Caco-2 (cell line): ENCODE measurements around the gene CRABP2. TPM values are rescaled to one million over a fixed set of nuclear protein-coding genes. Genes with fewer than 3 reads are reported as not detected.

Source experiments
- BruUV-seq: library from RNA; stranded (reverse); fragments of 400-500 nt; replicated peaks from 2 replicates; lab custom pipeline; 2021; lab: Mats Ljungman, UMichigan
- CTCF ChIA-PET: fragments of 300-600 bp; sonication (Branson Sonifier 250); formaldehyde crosslinking; loops from one replicate; lab custom pipeline; 2022; ENCODE audit warnings: antibody characterized with exemption; lab: Charles Lee
- POLR2A ChIA-PET: fragments of 300-600 bp; sonication (Branson Sonifier 250); formaldehyde crosslinking; loops from one replicate; lab custom pipeline; 2022; ENCODE audit warnings: antibody characterized with exemption; lab: Charles Lee
- DNase-seq, 2 experiments: peaks; one replicate each; pipeline versions ENCODE4 v3.0.0 to v3.0.0-alpha.2; 2020 to 2022
- H3K27me3 ChIP-seq: replicated peaks from 2 replicates; pipeline ENCODE4 v1.6.0; 2011; ENCODE audit warnings: low read length; ENCODE audit not compliant: control insufficient read depth, insufficient read depth
- H3K36me3 ChIP-seq: 2 replicates; pipeline ENCODE4 v1.5.1; 2011; ENCODE audit warnings: low read length; ENCODE audit not compliant: control insufficient read depth, insufficient read depth
- H3K4me1 ChIP-seq: fragments of 250-450 bp; sonication (Bioruptor Pico); 2 replicates; pipeline ENCODE4 v1.5.1; 2020; ENCODE audit warnings: mild to moderate bottlenecking
- H3K4me3 ChIP-seq: 2 replicates; pipeline ENCODE4 v1.5.1; 2011; ENCODE audit warnings: low read depth, mild to moderate bottlenecking, control low read depth, low read length
- H3K9me3 ChIP-seq: fragments of 250-450 bp; sonication (Bioruptor Pico); 2 replicates; pipeline ENCODE4 v1.5.1; 2020; ENCODE audit warnings: mild to moderate bottlenecking, moderate library complexity
- H3K27ac Mint-ChIP-seq: one replicate; pipeline ENCODE4 v1.8.0; 2022; ENCODE audit warnings: mixed read lengths; ENCODE audit not compliant: unreplicated experiment
- H3K27me3 Mint-ChIP-seq: one replicate; pipeline ENCODE4 v1.8.0; 2022; ENCODE audit warnings: mixed read lengths; ENCODE audit not compliant: insufficient read depth, unreplicated experiment
- H3K36me3 Mint-ChIP-seq: one replicate; pipeline ENCODE4 v1.8.0; 2022; ENCODE audit warnings: mild to moderate bottlenecking, mixed read lengths; ENCODE audit not compliant: insufficient read depth, unreplicated experiment
- H3K4me1 Mint-ChIP-seq: one replicate; pipeline ENCODE4 v1.8.0; 2022; ENCODE audit warnings: low read depth, mixed read lengths; ENCODE audit not compliant: unreplicated experiment
- H3K4me3 Mint-ChIP-seq: one replicate; pipeline ENCODE4 v1.8.0; 2022; ENCODE audit warnings: mild to moderate bottlenecking, moderate library complexity, mixed read lengths; ENCODE audit not compliant: unreplicated experiment
- H3K9me3 Mint-ChIP-seq: one replicate; pipeline ENCODE4 v1.8.0; 2022; ENCODE audit warnings: mixed read lengths; ENCODE audit not compliant: unreplicated experiment
- intact Hi-C: fragments of 100-400 bp; cut with micrococcal nuclease; formaldehyde crosslinking; loops from one replicate; pipeline ENCODE4 v1.10.0; 2022; ENCODE audit not compliant: unreplicated experiment
- total RNA-seq: library from RNA; stranded (reverse); gene quantifications from 2 replicates; pipeline ENCODE4 v1.2.3, GENCODE V29; 2022
- TF ChIP-seq, protein P1 (sequence below), 2 experiments: fragments of 200-600 bp in 1 of 2; IDR thresholded peaks; 1 replicate in 1 of 2; 2 replicates in 1 of 2; pipeline versions ENCODE4 v1.5.1 to v1.8.0; 2011 to 2022; ENCODE audit warnings: antibody characterized with exemption in 1 of 2, control low read depth in 1 of 2, inconsistent platforms in 1 of 2, low read depth in 1 of 2, low read length in 1 of 2, mild to moderate bottlenecking in 1 of 2, moderate library complexity in 1 of 2; ENCODE audit not compliant: insufficient read depth in 1 of 2, severe bottlenecking in 1 of 2, unreplicated experiment in 1 of 2

The CRABP2 gene
- total RNA-seq, 1 experiment from 2014 or later, result 27.1 TPM

DNA sequence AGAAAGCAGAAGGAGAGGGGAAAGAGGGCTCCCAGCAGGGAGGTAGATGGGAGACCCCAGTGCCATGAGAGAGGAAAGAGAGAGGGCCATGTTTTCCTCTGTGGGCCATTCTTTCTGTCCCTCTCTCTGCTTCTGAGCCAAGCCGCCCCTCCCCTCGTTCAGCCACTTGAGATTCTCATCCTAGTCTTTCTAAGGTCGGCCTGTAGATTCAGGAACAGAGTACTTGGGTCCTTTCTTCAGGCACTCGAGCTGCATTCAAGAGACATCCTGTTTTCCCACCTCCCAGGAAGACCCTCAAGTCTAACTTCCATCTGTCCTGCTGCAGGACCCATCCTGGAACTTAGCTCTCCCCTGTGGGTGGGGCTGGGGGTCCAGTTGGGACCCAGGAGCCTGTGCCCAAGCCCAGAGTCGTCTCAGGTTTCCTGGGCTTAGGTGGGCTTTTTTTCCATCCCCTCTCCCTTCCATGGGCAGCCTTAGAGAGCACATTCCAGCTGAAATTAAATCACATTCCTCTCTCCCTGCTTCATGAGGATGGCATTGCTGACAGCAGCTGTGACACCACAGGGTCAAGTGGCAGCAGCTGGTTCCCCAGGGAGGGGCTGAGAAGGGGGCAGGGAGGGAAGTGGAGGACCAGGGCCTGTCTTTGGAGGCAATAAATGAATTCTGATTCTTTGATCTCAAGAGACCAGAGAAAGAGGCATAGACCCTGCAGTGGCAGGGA lies 41.2 kb downstream of the CRABP2 start:
- Histone ChIP-seq H3K4me1 (peaks cover 71% of the 10 kb centered on the region), H3K4me3 (no peak overlapping the region), H3K9me3 (no peaks in the 10 kb centered on the region), H3K36me3 (no peaks in the 10 kb centered on the region), H3K27me3 (no peaks in the 10 kb centered on the region)
- no peak overlapping the region for H3K4me3 Mint-ChIP-seq
- H3K9me3 Mint-ChIP-seq, result no peaks in the 10 kb centered on the region
- peaks cover 4% of the 10 kb centered on the region for H3K36me3 Mint-ChIP-seq
- TF ChIP-seq, protein P1, sequence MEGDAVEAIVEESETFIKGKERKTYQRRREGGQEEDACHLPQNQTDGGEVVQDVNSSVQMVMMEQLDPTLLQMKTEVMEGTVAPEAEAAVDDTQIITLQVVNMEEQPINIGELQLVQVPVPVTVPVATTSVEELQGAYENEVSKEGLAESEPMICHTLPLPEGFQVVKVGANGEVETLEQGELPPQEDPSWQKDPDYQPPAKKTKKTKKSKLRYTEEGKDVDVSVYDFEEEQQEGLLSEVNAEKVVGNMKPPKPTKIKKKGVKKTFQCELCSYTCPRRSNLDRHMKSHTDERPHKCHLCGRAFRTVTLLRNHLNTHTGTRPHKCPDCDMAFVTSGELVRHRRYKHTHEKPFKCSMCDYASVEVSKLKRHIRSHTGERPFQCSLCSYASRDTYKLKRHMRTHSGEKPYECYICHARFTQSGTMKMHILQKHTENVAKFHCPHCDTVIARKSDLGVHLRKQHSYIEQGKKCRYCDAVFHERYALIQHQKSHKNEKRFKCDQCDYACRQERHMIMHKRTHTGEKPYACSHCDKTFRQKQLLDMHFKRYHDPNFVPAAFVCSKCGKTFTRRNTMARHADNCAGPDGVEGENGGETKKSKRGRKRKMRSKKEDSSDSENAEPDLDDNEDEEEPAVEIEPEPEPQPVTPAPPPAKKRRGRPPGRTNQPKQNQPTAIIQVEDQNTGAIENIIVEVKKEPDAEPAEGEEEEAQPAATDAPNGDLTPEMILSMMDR (IDR thresholded peaks at IDR 0.05; ENCODE audit: insufficient read depth in 1 of 2, low read depth in 1 of 2, low read length in 1 of 2, severe bottlenecking in 1 of 2, unreplicated experiment in 1 of 2), result no peak
- POLR2A ChIA-PET, result interaction anchor here (0.7 to 1.4 kb wide), 2 partner anchors 12 to 39 kb away, joined by 3 to 19 read pairs; partner anchors contain the start of gene NES
- no TSS peak for BruUV-seq
- peak overlapping the region; percentile 89 for H3K27ac Mint-ChIP-seq
- peaks cover 67% of the 10 kb centered on the region for H3K4me1 Mint-ChIP-seq
- DNase-seq, result no peak
- intact Hi-C loops, result no loop called here
- CTCF ChIA-PET, result interaction anchor here (1.1 to 2.2 kb wide), 4 partner anchors 13 to 62 kb away, joined by 3 to 24 read pairs (median 7); partner anchors contain the start of gene NES
- H3K27me3 Mint-ChIP-seq, result no peaks in the 10 kb centered on the region

DNA sequence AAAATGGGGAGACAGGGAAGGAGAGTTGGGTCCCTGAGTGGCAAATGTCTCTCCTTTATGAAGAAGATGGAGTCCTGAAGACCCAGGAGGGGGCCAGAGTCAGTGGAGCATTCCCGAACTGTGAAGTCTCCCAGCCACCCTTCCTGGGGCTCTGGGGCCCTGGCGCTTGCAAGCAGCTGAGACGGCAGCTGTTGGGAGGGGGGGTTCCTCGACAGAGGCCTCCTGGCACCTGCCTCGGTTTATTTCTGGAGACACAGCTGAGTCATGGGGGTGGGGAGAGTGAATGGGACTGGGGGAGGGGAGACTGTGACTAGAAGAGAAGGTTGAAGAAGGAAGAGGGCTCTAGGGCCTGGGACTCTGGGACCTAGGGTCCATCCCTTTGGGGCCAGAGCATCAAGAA lies 42.2 kb downstream of the CRABP2 start:
- Histone ChIP-seq H3K9me3 (no peaks in the 10 kb centered on the region), H3K27me3 (no peaks in the 10 kb centered on the region), H3K4me3 (no peak overlapping the region), H3K4me1 (peaks cover 68% of the 10 kb centered on the region), H3K36me3 (no peaks in the 10 kb centered on the region)
- Mint-ChIP-seq H3K9me3 (no peaks in the 10 kb centered on the region), H3K36me3 (peaks cover 4% of the 10 kb centered on the region), H3K4me3 (no peak overlapping the region), H3K27ac (peak overlapping the region; percentile 89), H3K27me3 (no peaks in the 10 kb centered on the region), H3K4me1 (peaks cover 66% of the 10 kb centered on the region)
- intact Hi-C loops, result no loop called here
- POLR2A ChIA-PET, result interaction anchor here (0.6 kb wide), 1 partner anchor 188 kb away, joined by 10 read pairs; no protein-coding TSS in a partner anchor
- TF ChIP-seq, protein P1 (IDR thresholded peaks at IDR 0.05; ENCODE audit: insufficient read depth in 1 of 2, low read depth in 1 of 2, low read length in 1 of 2, severe bottlenecking in 1 of 2, unreplicated experiment in 1 of 2), result no peak
- CTCF ChIA-PET, result interaction anchor here (0.7 kb wide), 1 partner anchor 465 kb away, joined by 5 read pairs; no protein-coding TSS in a partner anchor
- DNase-seq, result no peak
- no TSS peak for BruUV-seq

DNA sequence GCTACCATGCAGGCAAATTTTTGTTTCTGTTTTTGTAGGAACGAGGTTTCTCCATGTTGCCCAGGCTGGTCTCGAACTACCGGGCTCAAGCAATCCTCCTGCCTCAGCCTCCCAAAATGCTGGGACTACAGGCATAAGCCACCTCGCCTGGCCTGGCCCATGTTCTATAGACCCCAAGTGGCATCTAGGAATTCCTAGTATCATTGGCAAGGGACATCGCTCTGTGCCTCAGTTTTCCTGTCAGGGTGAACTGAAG lies 42.7 kb downstream of the CRABP2 start:
- Histone ChIP-seq H3K4me3 (no peak overlapping the region), H3K36me3 (no peaks in the 10 kb centered on the region), H3K4me1 (peaks cover 64% of the 10 kb centered on the region), H3K9me3 (no peaks in the 10 kb centered on the region), H3K27me3 (no peaks in the 10 kb centered on the region)
- TF ChIP-seq, protein P1 (IDR thresholded peaks at IDR 0.05; ENCODE audit: insufficient read depth in 1 of 2, low read depth in 1 of 2, low read length in 1 of 2, severe bottlenecking in 1 of 2, unreplicated experiment in 1 of 2), result no peak
- DNase-seq, result no peak
- BruUV-seq, result no TSS peak
- Mint-ChIP-seq H3K27me3 (no peaks in the 10 kb centered on the region), H3K27ac (peak overlapping the region; percentile 89), H3K9me3 (no peaks in the 10 kb centered on the region), H3K4me1 (peaks cover 66% of the 10 kb centered on the region), H3K36me3 (peaks cover 4% of the 10 kb centered on the region), H3K4me3 (no peak overlapping the region)
- intact Hi-C loops, result no loop called here
- CTCF ChIA-PET, result interaction anchor here (0.7 kb wide), 1 partner anchor 464 kb away, joined by 5 read pairs; no protein-coding TSS in a partner anchor
- POLR2A ChIA-PET, result interaction anchor here (0.6 kb wide), 1 partner anchor 187 kb away, joined by 10 read pairs; no protein-coding TSS in a partner anchor
